ENCODE measurements around the gene ATP1A3.

DNA sequence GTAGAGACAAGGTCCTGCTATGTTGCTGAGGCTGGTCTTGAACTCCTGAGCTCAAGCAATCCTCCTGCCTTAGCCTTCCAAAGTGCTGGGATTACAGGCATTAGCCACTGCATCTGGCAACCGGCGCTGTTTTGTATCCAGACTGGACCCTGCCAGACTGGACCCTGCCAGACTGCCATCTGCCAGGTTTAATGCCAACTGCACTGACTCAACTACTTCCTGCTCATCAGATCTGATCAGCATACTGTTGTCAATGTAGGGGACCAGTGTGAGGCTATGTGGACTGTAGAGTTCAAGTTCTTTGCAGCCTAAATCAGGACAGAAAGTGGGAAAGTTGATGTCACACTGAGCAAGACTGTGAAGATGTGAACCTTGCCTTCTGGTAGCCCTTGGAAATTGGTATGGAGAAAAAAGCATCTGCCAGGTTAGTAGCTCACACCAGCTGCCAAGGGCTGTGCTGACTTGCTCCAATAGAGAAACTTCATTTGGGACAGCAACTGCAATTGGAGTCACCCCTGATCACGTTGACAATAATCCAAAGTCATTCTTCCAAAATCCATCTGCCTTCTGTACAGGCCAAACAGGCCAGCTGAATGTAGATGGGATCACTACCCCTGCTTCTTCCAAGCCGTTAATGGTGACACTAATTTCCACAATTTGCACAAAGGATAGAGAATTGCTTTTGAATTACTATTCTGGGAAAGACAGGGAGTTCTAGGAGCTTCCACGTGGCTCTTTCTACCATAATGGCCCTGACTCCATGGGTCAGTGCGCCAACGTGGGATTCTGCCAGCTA lies 36.8 kb upstream of the ATP1A3 start:
- TF ChIP-seq RAD21 (CRISPR knock-in tag; IDR thresholded peaks at IDR 0.05) (no peak), NFYC (CRISPR knock-in tag; IDR thresholded peaks at IDR 0.05) (no peak), MAFK (conservative IDR thresholded peaks at IDR 0.05 in 1 of 2, IDR thresholded peaks at IDR 0.05 in 1 of 2; ENCODE audit: low read length in 2 of 2) (no peak)

All from HepG2 (cell line).